ENCODE data around the gene RIPOR1. TPM values are rescaled to one million over a fixed set of nuclear protein-coding genes. Genes with fewer than 3 reads are reported as not detected.

The RIPOR1 gene
- total and polyA plus RNA-seq, 2 experiments from 2014 or later = 7.6 to 22.4 TPM

- Mint-ChIP-seq H3K36me3 (ENCODE audit: low read depth) (peaks cover 12% of the 10 kb centered on the region), H3K27me3 (ENCODE audit: insufficient read depth, low read depth, poor library complexity) (peaks cover 59% of the 10 kb centered on the region), H3K4me3 (no peak overlapping the region), H3K9me3 (no peaks in the 10 kb centered on the region; the same call in 2 of the 3 replicates), H3K27ac (no peak overlapping the region), H3K4me1 (peaks cover 20% of the 10 kb centered on the region)
- TF ChIP-seq POLR2AphosphoS5 (IDR thresholded peaks at IDR 0.05; ENCODE audit: low read depth) = no peak
- TF ChIP-seq, protein P1, sequence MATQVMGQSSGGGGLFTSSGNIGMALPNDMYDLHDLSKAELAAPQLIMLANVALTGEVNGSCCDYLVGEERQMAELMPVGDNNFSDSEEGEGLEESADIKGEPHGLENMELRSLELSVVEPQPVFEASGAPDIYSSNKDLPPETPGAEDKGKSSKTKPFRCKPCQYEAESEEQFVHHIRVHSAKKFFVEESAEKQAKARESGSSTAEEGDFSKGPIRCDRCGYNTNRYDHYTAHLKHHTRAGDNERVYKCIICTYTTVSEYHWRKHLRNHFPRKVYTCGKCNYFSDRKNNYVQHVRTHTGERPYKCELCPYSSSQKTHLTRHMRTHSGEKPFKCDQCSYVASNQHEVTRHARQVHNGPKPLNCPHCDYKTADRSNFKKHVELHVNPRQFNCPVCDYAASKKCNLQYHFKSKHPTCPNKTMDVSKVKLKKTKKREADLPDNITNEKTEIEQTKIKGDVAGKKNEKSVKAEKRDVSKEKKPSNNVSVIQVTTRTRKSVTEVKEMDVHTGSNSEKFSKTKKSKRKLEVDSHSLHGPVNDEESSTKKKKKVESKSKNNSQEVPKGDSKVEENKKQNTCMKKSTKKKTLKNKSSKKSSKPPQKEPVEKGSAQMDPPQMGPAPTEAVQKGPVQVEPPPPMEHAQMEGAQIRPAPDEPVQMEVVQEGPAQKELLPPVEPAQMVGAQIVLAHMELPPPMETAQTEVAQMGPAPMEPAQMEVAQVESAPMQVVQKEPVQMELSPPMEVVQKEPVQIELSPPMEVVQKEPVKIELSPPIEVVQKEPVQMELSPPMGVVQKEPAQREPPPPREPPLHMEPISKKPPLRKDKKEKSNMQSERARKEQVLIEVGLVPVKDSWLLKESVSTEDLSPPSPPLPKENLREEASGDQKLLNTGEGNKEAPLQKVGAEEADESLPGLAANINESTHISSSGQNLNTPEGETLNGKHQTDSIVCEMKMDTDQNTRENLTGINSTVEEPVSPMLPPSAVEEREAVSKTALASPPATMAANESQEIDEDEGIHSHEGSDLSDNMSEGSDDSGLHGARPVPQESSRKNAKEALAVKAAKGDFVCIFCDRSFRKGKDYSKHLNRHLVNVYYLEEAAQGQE (IDR thresholded peaks at IDR 0.05; ENCODE audit: unreplicated experiment) = no peak
- TF ChIP-seq NANOG (IDR thresholded peaks at IDR 0.05; ENCODE audit: borderline replicate concordance) = no peak
- TF ChIP-seq, protein P2, sequence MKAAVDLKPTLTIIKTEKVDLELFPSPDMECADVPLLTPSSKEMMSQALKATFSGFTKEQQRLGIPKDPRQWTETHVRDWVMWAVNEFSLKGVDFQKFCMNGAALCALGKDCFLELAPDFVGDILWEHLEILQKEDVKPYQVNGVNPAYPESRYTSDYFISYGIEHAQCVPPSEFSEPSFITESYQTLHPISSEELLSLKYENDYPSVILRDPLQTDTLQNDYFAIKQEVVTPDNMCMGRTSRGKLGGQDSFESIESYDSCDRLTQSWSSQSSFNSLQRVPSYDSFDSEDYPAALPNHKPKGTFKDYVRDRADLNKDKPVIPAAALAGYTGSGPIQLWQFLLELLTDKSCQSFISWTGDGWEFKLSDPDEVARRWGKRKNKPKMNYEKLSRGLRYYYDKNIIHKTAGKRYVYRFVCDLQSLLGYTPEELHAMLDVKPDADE (IDR thresholded peaks at IDR 0.05) = no peak
- ATAC-seq (no peak), DNase-seq (ENCODE audit: low spot score) (no peak)
- no peaks in the 10 kb centered on the region; the same call in 1 of the 2 replicates for H3K4me1 ChIP-seq (ENCODE audit: insufficient read depth)
- no peak overlapping the region for H3K4me2 ChIP-seq
- H2AFZ ChIP-seq = no peak overlapping the region
- H3K79me2 ChIP-seq (replicated peaks; ENCODE audit: insufficient read depth) = no peaks in the 10 kb centered on the region
- H3K9me2 ChIP-seq (ENCODE audit: insufficient read depth) = no peaks in the 10 kb centered on the region
- H3K27me3 ChIP-seq (ENCODE audit: insufficient read depth) = peaks cover 51% of the 10 kb centered on the region
- H3F3A ChIP-seq (replicated peaks; ENCODE audit: low read depth) = peaks cover 4% of the 10 kb centered on the region; the same call in 1 of the 2 replicates
- H3K4me3 ChIP-seq = no peak overlapping the region
- H3K36me3 ChIP-seq (ENCODE audit: insufficient read depth) = no peaks in the 10 kb centered on the region
- H4K20me1 ChIP-seq (replicated peaks; ENCODE audit: insufficient read depth) = peaks cover 3% of the 10 kb centered on the region
- no peak overlapping the region for H3K27ac ChIP-seq (ENCODE audit: low read depth)
Measured at GRCh38 chr16:67541391-67542263, 13.0 kb downstream of the RIPOR1 start.

DNA sequence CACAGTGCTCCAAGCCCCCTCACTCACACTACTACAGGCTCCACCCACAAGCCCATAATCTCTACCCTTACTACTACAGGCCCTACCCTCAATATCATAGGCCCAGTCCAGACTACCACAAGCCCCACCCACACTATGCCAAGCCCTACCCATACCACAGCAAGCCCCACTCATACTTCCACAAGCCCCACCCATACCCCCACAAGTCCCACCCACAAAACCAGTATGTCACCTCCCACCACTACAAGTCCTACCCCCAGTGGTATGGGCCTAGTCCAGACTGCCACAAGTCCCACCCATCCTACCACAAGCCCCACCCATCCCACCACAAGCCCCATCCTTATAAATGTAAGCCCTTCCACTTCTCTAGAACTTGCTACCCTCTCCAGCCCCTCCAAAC lies 13.8 kb downstream of the RIPOR1 start:
- H3K36me3 Mint-ChIP-seq (ENCODE audit: low read depth) = peaks cover 12% of the 10 kb centered on the region
- peak; percentile 32 for DNase-seq (ENCODE audit: low spot score)
- no peak overlapping the region for H3K27ac Mint-ChIP-seq
- TF ChIP-seq EZH2 (IDR thresholded peaks at IDR 0.05; ENCODE audit: low read depth, unreplicated experiment) = no peak
- TF ChIP-seq STAT1 (IDR thresholded peaks at IDR 0.05; ENCODE audit: unreplicated experiment) = no peak
- TF ChIP-seq CREB1 (CRISPR knock-in tag; IDR thresholded peaks at IDR 0.05; ENCODE audit: low read depth) = no peak
- TF ChIP-seq, protein P3, sequence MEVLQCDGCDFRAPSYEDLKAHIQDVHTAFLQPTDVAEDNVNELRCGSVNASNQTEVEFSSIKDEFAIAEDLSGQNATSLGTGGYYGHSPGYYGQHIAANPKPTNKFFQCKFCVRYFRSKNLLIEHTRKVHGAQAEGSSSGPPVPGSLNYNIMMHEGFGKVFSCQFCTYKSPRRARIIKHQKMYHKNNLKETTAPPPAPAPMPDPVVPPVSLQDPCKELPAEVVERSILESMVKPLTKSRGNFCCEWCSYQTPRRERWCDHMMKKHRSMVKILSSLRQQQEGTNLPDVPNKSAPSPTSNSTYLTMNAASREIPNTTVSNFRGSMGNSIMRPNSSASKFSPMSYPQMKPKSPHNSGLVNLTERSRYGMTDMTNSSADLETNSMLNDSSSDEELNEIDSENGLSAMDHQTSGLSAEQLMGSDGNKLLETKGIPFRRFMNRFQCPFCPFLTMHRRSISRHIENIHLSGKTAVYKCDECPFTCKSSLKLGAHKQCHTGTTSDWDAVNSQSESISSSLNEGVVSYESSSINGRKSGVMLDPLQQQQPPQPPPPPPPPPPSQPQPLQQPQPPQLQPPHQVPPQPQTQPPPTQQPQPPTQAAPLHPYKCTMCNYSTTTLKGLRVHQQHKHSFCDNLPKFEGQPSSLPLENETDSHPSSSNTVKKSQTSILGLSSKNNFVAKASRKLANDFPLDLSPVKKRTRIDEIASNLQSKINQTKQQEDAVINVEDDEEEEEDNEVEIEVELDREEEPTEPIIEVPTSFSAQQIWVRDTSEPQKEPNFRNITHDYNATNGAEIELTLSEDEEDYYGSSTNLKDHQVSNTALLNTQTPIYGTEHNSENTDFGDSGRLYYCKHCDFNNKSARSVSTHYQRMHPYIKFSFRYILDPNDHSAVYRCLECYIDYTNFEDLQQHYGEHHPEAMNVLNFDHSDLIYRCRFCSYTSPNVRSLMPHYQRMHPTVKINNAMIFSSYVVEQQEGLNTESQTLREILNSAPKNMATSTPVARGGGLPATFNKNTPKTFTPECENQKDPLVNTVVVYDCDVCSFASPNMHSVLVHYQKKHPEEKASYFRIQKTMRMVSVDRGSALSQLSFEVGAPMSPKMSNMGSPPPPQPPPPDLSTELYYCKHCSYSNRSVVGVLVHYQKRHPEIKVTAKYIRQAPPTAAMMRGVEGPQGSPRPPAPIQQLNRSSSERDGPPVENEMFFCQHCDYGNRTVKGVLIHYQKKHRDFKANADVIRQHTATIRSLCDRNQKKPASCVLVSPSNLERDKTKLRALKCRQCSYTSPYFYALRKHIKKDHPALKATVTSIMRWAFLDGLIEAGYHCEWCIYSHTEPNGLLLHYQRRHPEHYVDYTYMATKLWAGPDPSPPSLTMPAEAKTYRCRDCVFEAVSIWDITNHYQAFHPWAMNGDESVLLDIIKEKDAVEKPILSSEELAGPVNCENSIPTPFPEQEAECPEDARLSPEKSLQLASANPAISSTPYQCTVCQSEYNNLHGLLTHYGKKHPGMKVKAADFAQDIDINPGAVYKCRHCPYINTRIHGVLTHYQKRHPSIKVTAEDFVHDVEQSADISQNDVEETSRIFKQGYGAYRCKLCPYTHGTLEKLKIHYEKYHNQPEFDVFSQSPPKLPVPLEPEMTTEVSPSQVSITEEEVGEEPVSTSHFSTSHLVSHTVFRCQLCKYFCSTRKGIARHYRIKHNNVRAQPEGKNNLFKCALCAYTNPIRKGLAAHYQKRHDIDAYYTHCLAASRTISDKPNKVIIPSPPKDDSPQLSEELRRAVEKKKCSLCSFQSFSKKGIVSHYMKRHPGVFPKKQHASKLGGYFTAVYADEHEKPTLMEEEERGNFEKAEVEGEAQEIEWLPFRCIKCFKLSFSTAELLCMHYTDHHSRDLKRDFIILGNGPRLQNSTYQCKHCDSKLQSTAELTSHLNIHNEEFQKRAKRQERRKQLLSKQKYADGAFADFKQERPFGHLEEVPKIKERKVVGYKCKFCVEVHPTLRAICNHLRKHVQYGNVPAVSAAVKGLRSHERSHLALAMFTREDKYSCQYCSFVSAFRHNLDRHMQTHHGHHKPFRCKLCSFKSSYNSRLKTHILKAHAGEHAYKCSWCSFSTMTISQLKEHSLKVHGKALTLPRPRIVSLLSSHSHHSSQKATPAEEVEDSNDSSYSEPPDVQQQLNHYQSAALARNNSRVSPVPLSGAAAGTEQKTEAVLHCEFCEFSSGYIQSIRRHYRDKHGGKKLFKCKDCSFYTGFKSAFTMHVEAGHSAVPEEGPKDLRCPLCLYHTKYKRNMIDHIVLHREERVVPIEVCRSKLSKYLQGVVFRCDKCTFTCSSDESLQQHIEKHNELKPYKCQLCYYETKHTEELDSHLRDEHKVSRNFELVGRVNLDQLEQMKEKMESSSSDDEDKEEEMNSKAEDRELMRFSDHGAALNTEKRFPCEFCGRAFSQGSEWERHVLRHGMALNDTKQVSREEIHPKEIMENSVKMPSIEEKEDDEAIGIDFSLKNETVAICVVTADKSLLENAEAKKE (CRISPR knock-in tag; IDR thresholded peaks at IDR 0.05) = no peak

More for the DNA sequence above, 13.8 kb downstream of the RIPOR1 start:
- Histone ChIP-seq H2AFZ (no peak overlapping the region), H3K27ac (ENCODE audit: low read depth) (no peak overlapping the region), H3K79me2 (replicated peaks; ENCODE audit: insufficient read depth) (no peaks in the 10 kb centered on the region), H3K9me2 (ENCODE audit: insufficient read depth) (no peaks in the 10 kb centered on the region), H3K4me1 (ENCODE audit: insufficient read depth) (no peaks in the 10 kb centered on the region; the same call in 1 of the 2 replicates), H3K4me2 (no peak overlapping the region), H3K4me3 (no peak overlapping the region), H3K27me3 (ENCODE audit: insufficient read depth) (peaks cover 42% of the 10 kb centered on the region), H3F3A (replicated peaks; ENCODE audit: low read depth) (peaks cover 5% of the 10 kb centered on the region; the same call in 1 of the 2 replicates), H4K20me1 (replicated peaks; ENCODE audit: insufficient read depth) (peaks cover 5% of the 10 kb centered on the region), H3K36me3 (ENCODE audit: insufficient read depth) (no peaks in the 10 kb centered on the region)
- peaks cover 58% of the 10 kb centered on the region for H3K27me3 Mint-ChIP-seq (ENCODE audit: insufficient read depth, low read depth, poor library complexity)
- H3K9me3 Mint-ChIP-seq = no peaks in the 10 kb centered on the region; the same call in 2 of the 3 replicates
- peak; percentile 35 for ATAC-seq
- H3K4me3 Mint-ChIP-seq = no peak overlapping the region; the same call in 2 of the 3 replicates
- peaks cover 24% of the 10 kb centered on the region for H3K4me1 Mint-ChIP-seq

Measured in GM23338 (cell line).